ENCODE measurements around the gene CWF19L2. TPM values are rescaled to one million over a fixed set of nuclear protein-coding genes. Genes with fewer than 3 reads are reported as not detected.
"Not testable (repeated sequence)": the region's sequence is repeated elsewhere in the genome, so short reads cannot be mapped to it uniquely, and the experiment has no call there.

The CWF19L2 gene
- polyA plus RNA-seq, 3 donors: 1.6 to 2.2 (median 1.7) TPM

- Histone ChIP-seq H3K27ac (ENCODE audit: low read depth in 1 of 2, low read length in 2 of 2) (no peak overlapping the region), H3K9ac (ENCODE audit: insufficient read depth, low read length, poor library complexity, severe bottlenecking) (no peak overlapping the region), H3K9me3 (replicated peaks in 1 of 2; ENCODE audit: control insufficient read depth in 1 of 2, insufficient read depth in 1 of 2, low read length in 2 of 2) (peaks cover 5 to 7% of the 10 kb centered on the region in 2 donors), H3K27me3 (ENCODE audit: control insufficient read depth in 2 of 2, insufficient read depth in 2 of 2, low read length in 2 of 2) (no peaks in the 10 kb centered on the region), H4K20me1 (ENCODE audit: insufficient read depth, low read length) (no peaks in the 10 kb centered on the region), H3K4me2 (replicated peaks; ENCODE audit: extremely low read depth, low read length, poor library complexity, severe bottlenecking) (no peak overlapping the region), H3K36me3 (replicated peaks in 1 of 2; ENCODE audit: control insufficient read depth in 1 of 2, insufficient read depth in 2 of 2, low read length in 2 of 2) (peaks cover 34 to 46% of the 10 kb centered on the region in 2 donors), H3K79me2 (ENCODE audit: insufficient read depth, low read length) (no peaks in the 10 kb centered on the region), H2AFZ (ENCODE audit: insufficient read depth, low read depth, low read length, poor library complexity, severe bottlenecking) (no peak overlapping the region), H3K4me1 (ENCODE audit: control insufficient read depth in 1 of 2, insufficient read depth in 2 of 2, low read length in 2 of 2) (no peaks in the 10 kb centered on the region), H3K4me3 (replicated peaks in 1 of 3; ENCODE audit: low read depth in 2 of 3, low read length in 3 of 3) (no peak overlapping the region)
- no peak overlapping the region for H3K4me3 Mint-ChIP-seq
- intact Hi-C loops (cut with micrococcal nuclease): no loop called here
- no peak for DNase-seq
- no peaks in the 10 kb centered on the region for H3K4me1 Mint-ChIP-seq
- TF ChIP-seq CTCF (IDR thresholded peaks at IDR 0.05): no peak
- H3K36me3 Mint-ChIP-seq: peaks cover 40 to 45% of the 10 kb centered on the region in 2 donors
- WGBS (ENCODE audit: insufficient coverage): 98% methylated on average over 3 of the region's 5 CpGs
- H3K27me3 Mint-ChIP-seq (ENCODE audit: low read depth in 3 of 3): no peaks in the 10 kb centered on the region
- H3K27ac Mint-ChIP-seq: no peak overlapping the region
- peaks cover 0 to 12% (median 5%) of the 10 kb centered on the region in 7 donors for H3K9me3 Mint-ChIP-seq
Measured at GRCh38 chr11:107504981-107505380, 47.4 kb upstream of the CWF19L2 start.

- intact Hi-C loops (cut with micrococcal nuclease): no loop called here
- Histone ChIP-seq H4K20me1 (ENCODE audit: insufficient read depth, low read length) (no peaks in the 10 kb centered on the region), H3K27ac (ENCODE audit: low read depth in 1 of 2, low read length in 2 of 2) (no peak overlapping the region), H3K27me3 (ENCODE audit: control insufficient read depth in 2 of 2, insufficient read depth in 2 of 2, low read length in 2 of 2) (no peaks in the 10 kb centered on the region), H3K4me2 (replicated peaks; ENCODE audit: extremely low read depth, low read length, poor library complexity, severe bottlenecking) (no peak overlapping the region), H3K9ac (ENCODE audit: insufficient read depth, low read length, poor library complexity, severe bottlenecking) (no peak overlapping the region), H3K4me1 (ENCODE audit: control insufficient read depth in 1 of 2, insufficient read depth in 2 of 2, low read length in 2 of 2) (no peaks in the 10 kb centered on the region), H3K9me3 (replicated peaks in 1 of 2; ENCODE audit: control insufficient read depth in 1 of 2, insufficient read depth in 1 of 2, low read length in 2 of 2) (peaks cover 5 to 7% of the 10 kb centered on the region in 2 donors), H3K36me3 (replicated peaks in 1 of 2; ENCODE audit: control insufficient read depth in 1 of 2, insufficient read depth in 2 of 2, low read length in 2 of 2) (peaks cover 30 to 39% of the 10 kb centered on the region in 2 donors), H3K4me3 (replicated peaks in 1 of 3; ENCODE audit: low read depth in 2 of 3, low read length in 3 of 3) (no peak overlapping the region), H2AFZ (ENCODE audit: insufficient read depth, low read depth, low read length, poor library complexity, severe bottlenecking) (no peak overlapping the region), H3K79me2 (ENCODE audit: insufficient read depth, low read length) (no peaks in the 10 kb centered on the region)
- Mint-ChIP-seq H3K4me3 (no peak overlapping the region), H3K27ac (no peak overlapping the region), H3K4me1 (no peaks in the 10 kb centered on the region), H3K27me3 (ENCODE audit: low read depth in 3 of 3) (no peaks in the 10 kb centered on the region), H3K36me3 (peaks cover 34 to 36% of the 10 kb centered on the region in 2 donors), H3K9me3 (peaks cover 10 to 16% (median 12%) of the 10 kb centered on the region in 7 donors)
- no peak for TF ChIP-seq CTCF (IDR thresholded peaks at IDR 0.05)
- 80% methylated on average over 1 of the region's 1 CpG for WGBS (ENCODE audit: insufficient coverage)
- no peak for DNase-seq
Measured at GRCh38 chr11:107501713-107502112, 44.1 kb upstream of the CWF19L2 start.

GRCh38 chr11:107497371-107497770, 39.7 kb upstream of the CWF19L2 start:
- H3K27me3 ChIP-seq (ENCODE audit: control insufficient read depth in 2 of 2, insufficient read depth in 2 of 2, low read length in 2 of 2); H3K36me3 ChIP-seq (replicated peaks in 1 of 2; ENCODE audit: control insufficient read depth in 1 of 2, insufficient read depth in 2 of 2, low read length in 2 of 2); H4K20me1 ChIP-seq (ENCODE audit: insufficient read depth, low read length); H3K9ac ChIP-seq (ENCODE audit: insufficient read depth, low read length, poor library complexity, severe bottlenecking); H3K4me2 ChIP-seq (replicated peaks; ENCODE audit: extremely low read depth, low read length, poor library complexity, severe bottlenecking); H3K27me3 Mint-ChIP-seq (ENCODE audit: low read depth in 3 of 3); H3K79me2 ChIP-seq (ENCODE audit: insufficient read depth, low read length); H3K9me3 ChIP-seq (replicated peaks in 1 of 2; ENCODE audit: control insufficient read depth in 1 of 2, insufficient read depth in 1 of 2, low read length in 2 of 2); H3K4me1 ChIP-seq (ENCODE audit: control insufficient read depth in 1 of 2, insufficient read depth in 2 of 2, low read length in 2 of 2); H3K4me1 Mint-ChIP-seq; DNase-seq; H3K4me3 Mint-ChIP-seq; H2AFZ ChIP-seq (ENCODE audit: insufficient read depth, low read depth, low read length, poor library complexity, severe bottlenecking); H3K36me3 Mint-ChIP-seq; H3K4me3 ChIP-seq (replicated peaks in 1 of 3; ENCODE audit: low read depth in 2 of 3, low read length in 3 of 3); H3K27ac Mint-ChIP-seq; H3K27ac ChIP-seq (ENCODE audit: low read depth in 1 of 2, low read length in 2 of 2); intact Hi-C loops (cut with micrococcal nuclease): not testable (repeated sequence)
- H3K9me3 Mint-ChIP-seq: peaks cover 9 to 14% (median 12%) of the 10 kb centered on the region in 7 donors
- WGBS (ENCODE audit: insufficient coverage): 92% methylated on average over 4 of the region's 7 CpGs
